ENCODE data around the gene HOXD12.

Gene HOXD12

GRCh38 chr2:176122683-176123410 is 23.3 kb downstream of the HOXD12 start, which contains the start of gene HOXD9:
Gene HOXD9 (plus strand): TSS chr2:176122719. CDS start chr2:176122769, 50 bp downstream.
- peak; percentile 83 for DNase-seq

GRCh38 chr2:176123411-176124109 is 24.0 kb downstream of the HOXD12 start:
- peak; percentile 58 for DNase-seq

GRCh38 chr2:176124110-176124946 is 24.7 kb downstream of the HOXD12 start:
- DNase-seq: no peak

DNA sequence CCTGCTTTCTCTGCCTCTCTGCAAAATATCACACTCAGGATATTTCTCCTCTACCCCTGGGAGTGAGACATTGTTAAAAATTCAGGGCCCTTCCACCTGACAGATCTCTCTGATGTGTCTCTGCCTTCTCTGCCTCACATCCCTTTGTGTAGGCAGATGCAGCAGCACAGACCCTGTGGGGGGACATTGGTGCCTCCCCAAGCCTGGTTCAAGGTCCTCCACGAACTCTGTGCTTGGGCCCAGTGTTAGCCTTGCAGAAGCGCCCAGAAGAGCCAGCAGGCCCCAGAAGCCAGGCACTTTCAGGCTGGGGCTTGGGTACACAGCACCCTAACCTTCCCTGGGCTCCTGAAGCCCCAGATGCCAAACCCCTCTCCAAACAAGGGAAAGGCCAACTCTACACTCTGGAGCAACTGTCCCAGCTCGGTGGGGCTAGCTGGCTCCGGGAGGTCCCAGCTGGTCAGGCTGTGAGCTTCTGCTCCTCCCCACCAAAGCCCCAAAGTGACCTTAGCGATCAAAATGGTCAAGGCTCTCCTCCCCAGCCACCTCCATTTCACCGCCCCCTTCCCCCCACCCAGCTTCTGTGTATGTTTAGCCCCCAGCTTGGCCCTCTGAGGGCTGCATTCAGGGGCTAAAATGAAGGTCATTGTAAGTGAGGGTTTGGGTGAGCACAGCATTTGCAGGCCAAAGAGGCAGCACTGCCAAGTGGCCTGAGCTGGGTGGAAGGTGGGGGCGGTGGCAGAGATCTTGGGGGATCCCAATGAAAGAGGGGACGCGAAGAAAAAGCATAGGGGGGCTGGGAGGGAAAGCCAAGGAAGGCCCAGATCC is 25.6 kb downstream of the HOXD12 start:
- DNase-seq: no peak

DNA sequence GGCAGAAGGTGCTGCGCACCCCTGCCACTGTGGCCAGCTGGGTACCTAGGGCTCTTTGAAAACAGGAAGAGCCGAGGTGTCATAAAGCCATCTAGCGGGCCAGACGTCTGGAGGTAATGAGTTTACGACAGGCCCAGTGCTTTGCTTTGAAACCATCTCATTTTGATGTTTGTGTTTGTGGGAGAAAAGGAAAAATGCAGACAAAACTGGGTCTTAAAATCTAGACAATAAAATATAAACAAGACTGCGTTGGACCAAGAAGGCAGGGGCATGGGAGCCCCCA is 26.1 kb downstream of the HOXD12 start:
- no peak for DNase-seq

GRCh38 chr2:176126929-176127773 is 27.6 kb downstream of the HOXD12 start:
- DNase-seq: peak; percentile 79

GRCh38 chr2:176127774-176128072 is 28.1 kb downstream of the HOXD12 start:
- no peak for DNase-seq

GRCh38 chr2:176128172-176128981 is 28.8 kb downstream of the HOXD12 start:
- DNase-seq: peak; percentile 77

GRCh38 chr2:176128982-176129796 is 29.6 kb downstream of the HOXD12 start, which contains the start of gene HOXD8:
Gene HOXD8 (plus strand): TSS chr2:176129705. CDS start chr2:176130367, 662 bp downstream.
- DNase-seq: peak; percentile 93

DNA sequence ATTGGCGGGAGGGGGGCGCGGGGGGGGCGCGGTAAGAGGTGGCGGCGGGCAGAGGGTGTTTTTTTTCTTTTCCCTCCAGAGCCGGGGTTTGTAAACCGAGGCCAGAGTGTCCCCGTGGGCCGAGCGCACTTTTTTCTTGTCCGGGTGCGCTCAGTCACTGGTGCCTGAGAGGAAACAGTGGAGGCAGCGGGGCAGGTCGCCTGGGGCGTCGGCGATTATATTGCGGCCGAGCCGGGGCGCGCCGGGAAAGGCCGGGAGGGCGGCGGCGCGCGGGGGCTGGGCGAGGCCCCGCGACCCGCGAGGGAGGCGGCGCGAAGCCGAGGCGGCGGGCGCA is 30.2 kb downstream of the HOXD12 start:
- peak; percentile 86 for DNase-seq

DNA sequence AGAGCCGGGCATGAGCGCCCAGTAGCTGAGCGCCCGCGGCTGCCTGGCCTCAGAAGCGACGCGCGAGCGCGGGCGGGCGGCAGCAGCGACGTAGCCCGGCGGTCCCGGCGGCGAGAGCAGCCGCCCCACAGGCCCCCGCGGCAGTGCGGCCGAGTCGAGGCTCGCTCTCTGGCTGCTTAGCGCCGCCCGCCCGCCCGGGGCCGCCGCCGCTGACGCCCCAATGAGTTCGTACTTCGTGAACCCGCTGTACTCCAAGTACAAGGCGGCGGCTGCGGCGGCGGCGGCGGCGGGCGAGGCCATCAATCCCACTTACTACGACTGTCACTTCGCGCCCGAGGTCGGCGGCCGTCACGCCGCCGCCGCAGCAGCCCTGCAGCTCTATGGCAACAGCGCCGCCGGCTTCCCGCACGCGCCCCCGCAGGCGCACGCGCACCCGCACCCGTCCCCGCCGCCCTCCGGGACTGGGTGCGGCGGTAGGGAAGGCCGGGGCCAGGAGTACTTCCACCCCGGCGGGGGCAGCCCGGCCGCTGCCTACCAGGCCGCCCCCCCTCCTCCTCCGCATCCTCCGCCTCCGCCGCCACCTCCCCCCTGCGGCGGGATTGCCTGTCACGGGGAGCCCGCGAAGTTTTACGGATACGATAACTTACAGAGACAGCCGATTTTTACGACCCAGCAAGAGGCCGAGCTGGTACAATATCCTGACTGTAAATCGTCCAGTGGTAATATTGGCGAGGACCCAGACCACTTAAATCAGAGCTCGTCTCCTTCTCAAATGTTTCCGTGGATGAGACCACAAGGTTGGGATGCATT is 30.8 kb downstream of the HOXD12 start:
- peak; percentile 86 for DNase-seq

DNA sequence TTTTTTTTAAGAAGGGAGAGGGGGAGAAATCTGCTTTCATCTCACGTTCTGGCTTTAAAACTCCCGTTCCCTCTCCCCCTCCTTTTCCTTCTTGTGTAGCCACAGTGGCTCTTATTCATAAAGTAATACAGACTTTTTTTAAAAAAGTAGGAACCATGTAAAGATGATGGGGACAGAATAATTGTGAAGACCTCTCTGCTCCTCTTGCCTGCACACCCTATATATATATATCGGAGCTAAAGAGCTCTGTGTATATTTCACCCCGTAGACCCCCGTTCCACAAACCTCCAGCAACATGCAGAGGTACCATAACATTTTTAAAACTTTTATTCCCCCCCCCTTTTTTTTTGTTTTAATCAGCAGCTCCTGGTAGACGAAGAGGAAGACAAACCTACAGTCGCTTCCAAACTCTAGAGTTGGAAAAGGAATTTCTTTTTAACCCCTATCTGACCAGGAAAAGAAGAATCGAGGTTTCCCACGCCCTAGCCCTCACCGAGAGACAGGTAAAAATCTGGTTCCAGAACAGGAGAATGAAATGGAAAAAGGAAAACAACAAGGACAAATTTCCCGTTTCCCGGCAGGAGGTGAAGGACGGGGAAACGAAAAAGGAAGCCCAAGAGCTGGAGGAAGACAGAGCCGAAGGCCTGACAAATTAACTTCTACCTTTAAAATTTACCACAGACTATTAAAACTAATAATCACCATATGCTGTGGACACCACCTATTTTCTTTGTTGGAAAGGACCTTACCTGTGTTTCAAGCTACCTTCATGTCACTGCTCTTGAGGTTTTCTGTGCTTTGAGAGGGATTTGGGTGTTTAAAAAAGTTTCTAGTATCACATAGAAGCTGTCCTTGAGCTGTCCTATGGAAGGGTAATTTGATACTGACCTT is 31.6 kb downstream of the HOXD12 start:
- no peak for DNase-seq

GRCh38 chr2:176131848-176132158 is 32.2 kb downstream of the HOXD12 start:
- DNase-seq: no peak

DNA sequence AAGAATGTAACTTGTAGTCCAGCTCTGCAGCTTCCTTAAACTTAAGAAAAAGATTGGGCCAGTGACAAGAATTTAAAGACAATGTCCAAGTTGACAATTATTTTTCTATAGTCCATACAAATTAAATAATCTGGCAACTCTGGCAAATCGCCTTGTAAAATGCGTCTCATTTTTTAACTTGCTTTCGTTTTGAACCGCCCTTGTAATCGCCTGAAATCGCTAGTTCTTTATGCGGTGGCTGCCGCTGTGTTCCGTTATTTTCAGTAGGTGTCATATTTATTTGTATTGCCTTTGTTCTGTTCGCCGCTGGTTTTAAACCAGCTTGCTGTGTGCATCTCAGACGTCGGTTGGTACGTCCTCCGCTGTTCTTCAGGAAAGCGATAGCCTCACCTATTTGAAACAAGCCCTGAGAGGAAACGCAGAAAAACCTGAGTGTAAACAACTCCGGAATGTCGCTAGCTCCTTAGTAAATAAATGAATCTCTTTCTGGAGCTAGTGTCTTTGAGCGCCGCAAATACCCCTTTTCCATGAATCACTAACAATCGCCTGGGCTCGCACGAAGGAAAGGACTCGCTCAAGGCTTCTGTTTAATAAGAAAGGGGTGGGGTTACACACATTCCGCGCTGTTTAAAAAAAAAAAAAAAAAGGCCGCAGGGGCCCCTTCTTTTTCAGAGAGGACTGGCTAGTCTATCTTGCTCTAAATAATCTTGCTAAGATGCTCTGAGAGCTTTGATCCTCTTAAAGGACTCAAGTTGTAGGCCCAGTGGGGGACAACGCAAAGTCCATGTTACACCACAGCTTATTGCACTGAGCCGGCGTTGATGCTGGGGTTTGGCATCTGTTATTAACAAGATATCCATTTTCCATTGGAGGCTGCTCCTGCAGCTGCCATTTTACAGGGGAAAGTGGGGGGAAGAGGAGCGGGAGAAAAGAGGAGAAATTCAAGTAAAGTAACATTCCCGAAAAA is 32.9 kb downstream of the HOXD12 start:
- no peak for DNase-seq

DNA sequence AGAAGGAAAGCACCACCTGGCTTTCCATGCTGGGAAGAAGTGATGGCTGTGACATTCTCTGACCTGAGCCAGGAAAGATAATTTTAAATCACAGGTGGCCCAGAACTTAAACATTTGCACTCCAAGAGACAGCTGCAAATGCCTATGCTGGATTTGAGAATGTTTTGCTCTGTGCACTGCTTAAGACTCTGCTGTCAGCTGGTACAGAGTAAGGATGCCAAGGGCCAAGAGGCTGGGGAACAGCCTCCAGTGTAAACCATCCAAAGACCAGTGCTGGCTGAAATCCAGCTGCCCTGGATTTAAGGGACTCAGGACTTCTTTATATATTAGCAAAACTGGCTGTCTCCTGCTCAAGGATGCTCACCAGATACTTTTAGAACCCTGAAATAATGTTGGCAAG is 33.8 kb downstream of the HOXD12 start:
- DNase-seq: no peak

GRCh38 chr2:176134035-176134434 is 34.4 kb downstream of the HOXD12 start:
- no peak for DNase-seq

DNA sequence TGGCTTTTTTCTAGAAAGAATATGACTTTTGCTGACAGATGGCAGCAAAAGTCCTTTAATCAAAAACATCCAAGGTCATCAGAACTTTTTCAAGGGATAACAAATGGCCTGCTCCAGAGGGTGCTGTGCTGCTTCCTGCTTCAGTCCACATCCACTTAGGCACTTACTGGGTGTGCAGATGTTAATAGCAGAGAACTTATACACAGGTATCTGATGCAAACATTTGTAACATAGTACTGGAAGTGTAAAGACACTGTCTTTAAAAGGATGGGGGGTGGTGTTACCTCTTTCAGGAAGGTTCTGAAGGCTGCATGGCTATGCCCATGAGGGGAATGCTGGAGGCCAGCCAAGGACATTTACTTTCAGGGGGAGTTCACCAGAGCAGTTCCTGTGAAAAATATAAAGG is 35.4 kb downstream of the HOXD12 start:
- no peak for DNase-seq

Measured in DMS53 (cell line).